Colonic mucosa (tissue), 4 donors: Measurements from ENCODE around the gene HDAC4. TPM values are rescaled to one million over a fixed set of nuclear protein-coding genes. Genes with fewer than 3 reads are reported as not detected.

Experiments
- DNase-seq: peaks from one replicate; pipeline ENCODE4 v3.0.0-alpha.2; 2020
- H3K27ac ChIP-seq: fragments of 200-600 bp; one replicate; pipeline ENCODE4 v1.8.0; 2021
- H3K27me3 ChIP-seq: fragments of 200-600 bp; one replicate; pipeline ENCODE4 v1.8.0; 2021
- H3K36me3 ChIP-seq: fragments of 200-600 bp; one replicate; pipeline ENCODE4 v1.8.0; 2021
- H3K4me1 ChIP-seq: fragments of 200-600 bp; one replicate; pipeline ENCODE4 v1.8.0; 2021; ENCODE audit warnings: mild to moderate bottlenecking
- H3K4me3 ChIP-seq: fragments of 200-600 bp; one replicate; pipeline ENCODE4 v1.8.0; 2021
- H3K9ac ChIP-seq, 2 donors: one replicate each; pipeline ENCODE4 v1.7.0; 2013; ENCODE audit warnings: control low read depth in 2 of 2, low read depth in 2 of 2, low read length in 2 of 2
- H3K9me3 ChIP-seq: fragments of 200-600 bp; one replicate; pipeline ENCODE4 v1.8.0; 2021
- intact Hi-C: fragments of 100-400 bp; cut with DNase I; formaldehyde crosslinking; loops from one replicate; pipeline ENCODE4 v1.14.1; 2022
- total RNA-seq, 2 donors: library from RNA; stranded (reverse); fragmentation: NEBNext Ultra II Directional in 1 of 2; extraction: Animal tissue kit (Norgen Biotek cat#: 25700) in 1 of 2; gene quantifications; one replicate each; pipeline ENCODE4 v1.2.1, GENCODE V29; 2021
- TF ChIP-seq, protein P1 (sequence below): fragments of 200-600 bp; IDR thresholded peaks from one replicate; pipeline ENCODE4 v1.8.0; 2022; ENCODE audit warnings: antibody characterized with exemption, mild to moderate bottlenecking
- donor health status: healthy.
- donor health status: DM: no; HTN: no; CAD: no.
- donor health status: DM: no; HTN: no; CAD: no.

HDAC4 gene
- total RNA-seq, 2 donors from 2014 or later, result 35.3 to 46.8 TPM

DNA sequence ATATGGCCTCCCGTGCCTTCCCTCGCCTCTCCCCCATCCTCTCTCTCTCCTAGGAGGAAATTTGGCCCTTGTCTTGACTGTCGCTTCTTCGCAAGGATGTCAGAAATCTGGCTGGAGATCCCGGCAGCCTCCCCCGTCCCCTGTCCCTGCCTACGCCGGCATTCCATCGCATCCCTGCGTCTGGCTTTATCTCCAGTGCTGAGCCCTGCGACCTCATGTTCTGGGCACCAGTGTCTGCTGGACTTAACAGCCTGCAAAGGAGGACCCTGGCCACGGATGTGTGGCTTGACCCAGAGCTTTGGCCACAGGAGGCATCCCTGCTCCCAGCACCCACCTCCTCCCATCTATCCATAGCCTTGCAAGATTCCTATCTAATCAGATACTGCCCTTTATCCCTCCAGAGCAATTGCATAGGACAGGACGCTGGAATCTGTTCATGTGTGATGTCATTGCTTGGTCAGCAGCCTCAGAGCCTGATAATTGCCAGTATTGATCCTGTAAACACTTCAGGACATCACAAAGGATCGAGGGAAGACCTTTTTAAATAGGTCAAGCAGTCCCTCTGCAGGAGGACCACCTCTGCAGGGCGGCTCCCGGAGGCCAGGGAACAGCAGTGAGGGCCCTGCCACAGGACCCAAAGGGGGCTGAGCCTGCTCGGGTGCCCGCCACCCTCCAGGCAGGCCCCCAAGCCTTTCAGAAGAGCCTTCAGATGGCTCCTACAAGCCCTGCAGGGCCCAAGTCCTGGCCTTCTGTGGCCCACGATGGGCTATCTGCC, 384.7 kb downstream of the HDAC4 start:
- no peak overlapping the region for H3K4me3 ChIP-seq
- no peak overlapping the region for H3K9ac ChIP-seq
- no peaks in the 10 kb centered on the region for H3K9me3 ChIP-seq
- intact Hi-C loops, result no loop called here
- H3K36me3 ChIP-seq, result no peaks in the 10 kb centered on the region
- no peak overlapping the region for H3K27ac ChIP-seq
- no peaks in the 10 kb centered on the region for H3K27me3 ChIP-seq
- H3K4me1 ChIP-seq, result no peaks in the 10 kb centered on the region
- DNase-seq, result no peak
- TF ChIP-seq, protein P1, sequence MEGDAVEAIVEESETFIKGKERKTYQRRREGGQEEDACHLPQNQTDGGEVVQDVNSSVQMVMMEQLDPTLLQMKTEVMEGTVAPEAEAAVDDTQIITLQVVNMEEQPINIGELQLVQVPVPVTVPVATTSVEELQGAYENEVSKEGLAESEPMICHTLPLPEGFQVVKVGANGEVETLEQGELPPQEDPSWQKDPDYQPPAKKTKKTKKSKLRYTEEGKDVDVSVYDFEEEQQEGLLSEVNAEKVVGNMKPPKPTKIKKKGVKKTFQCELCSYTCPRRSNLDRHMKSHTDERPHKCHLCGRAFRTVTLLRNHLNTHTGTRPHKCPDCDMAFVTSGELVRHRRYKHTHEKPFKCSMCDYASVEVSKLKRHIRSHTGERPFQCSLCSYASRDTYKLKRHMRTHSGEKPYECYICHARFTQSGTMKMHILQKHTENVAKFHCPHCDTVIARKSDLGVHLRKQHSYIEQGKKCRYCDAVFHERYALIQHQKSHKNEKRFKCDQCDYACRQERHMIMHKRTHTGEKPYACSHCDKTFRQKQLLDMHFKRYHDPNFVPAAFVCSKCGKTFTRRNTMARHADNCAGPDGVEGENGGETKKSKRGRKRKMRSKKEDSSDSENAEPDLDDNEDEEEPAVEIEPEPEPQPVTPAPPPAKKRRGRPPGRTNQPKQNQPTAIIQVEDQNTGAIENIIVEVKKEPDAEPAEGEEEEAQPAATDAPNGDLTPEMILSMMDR, result no peak

DNA sequence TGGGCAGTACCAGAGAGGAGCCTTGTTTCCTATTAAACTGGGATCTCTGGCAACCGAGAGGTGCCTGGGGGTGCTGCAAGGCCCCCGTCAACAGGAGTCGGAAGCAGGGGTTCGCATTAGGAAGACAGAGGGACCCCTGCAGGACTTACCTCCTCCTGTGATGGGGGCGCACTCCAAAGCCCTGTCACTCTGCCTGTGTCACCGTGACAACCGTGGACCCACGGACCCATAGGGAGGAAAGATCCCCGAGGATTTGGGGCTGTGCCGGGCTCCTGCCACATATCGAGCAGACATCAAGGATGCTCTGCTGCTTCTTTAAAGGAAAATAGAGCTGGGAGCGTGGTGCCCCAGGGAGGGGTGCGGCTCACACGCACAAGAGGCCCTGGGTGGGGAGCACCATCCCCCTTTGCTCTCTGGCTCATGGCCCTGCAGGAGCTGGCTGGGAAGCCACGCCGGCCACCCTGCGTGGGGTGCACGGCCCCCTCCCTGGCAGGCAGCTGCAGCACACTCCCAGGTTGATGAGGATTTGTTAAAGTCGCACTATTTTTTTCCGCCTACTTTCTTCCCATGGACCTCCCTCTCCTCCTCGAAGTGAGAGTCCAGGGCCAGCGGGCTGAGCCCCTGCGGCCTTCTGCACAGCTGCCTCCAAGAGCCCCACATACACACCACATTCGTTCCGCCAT, 385.5 kb downstream of the HDAC4 start:
- no peaks in the 10 kb centered on the region for H3K27me3 ChIP-seq
- no peak for DNase-seq

DNA sequence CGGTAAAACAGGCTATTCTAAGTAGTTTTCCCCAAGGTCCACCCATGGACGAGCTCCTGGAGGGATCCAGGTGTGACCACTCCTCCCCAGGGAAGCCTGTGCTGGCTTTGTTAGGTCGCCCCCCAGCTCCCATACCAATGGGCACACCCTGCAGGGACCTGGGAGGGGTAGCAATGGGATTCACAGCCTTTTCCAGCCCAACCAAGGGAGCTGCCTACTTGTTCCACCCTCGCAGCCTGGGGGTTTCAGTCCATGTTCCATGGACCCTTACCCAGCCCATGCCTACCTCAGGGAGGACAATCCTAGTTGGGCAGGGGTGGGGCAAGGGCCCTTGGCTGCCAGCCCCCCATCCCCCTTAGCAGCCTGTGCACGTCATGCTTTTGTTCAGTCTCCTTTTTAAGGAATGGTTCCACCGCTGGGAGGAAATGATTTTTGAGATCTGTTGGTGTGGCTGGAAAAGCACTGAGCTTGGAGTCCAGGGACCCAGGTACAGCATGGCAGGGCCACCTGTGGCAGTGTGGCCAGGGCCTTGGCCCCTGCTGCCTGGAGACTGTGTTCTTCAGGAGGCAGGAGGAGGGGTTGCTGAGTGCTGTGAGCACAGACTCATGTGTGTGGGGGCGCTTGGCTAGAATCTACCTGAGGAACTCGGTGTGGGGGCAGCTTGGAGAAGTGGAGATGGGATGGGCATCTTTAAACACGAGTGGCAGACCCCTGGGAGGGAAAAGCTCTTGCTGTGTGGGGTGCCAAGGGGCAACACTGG, 386.2 kb downstream of the HDAC4 start:
- Histone ChIP-seq H3K9me3 (no peaks in the 10 kb centered on the region), H3K9ac (no peak overlapping the region), H3K27me3 (no peaks in the 10 kb centered on the region), H3K4me1 (no peaks in the 10 kb centered on the region), H3K27ac (no peak overlapping the region), H3K4me3 (no peak overlapping the region), H3K36me3 (no peaks in the 10 kb centered on the region)
- intact Hi-C loops, result no loop called here
- TF ChIP-seq, protein P1, result no peak
- no peak for DNase-seq

More for the DNA sequence above, 385.5 kb downstream of the HDAC4 start:
- Histone ChIP-seq H3K4me3 (no peak overlapping the region), H3K9me3 (no peaks in the 10 kb centered on the region), H3K36me3 (no peaks in the 10 kb centered on the region), H3K4me1 (no peaks in the 10 kb centered on the region), H3K27ac (no peak overlapping the region), H3K9ac (no peak overlapping the region)
- TF ChIP-seq, protein P1, result no peak
- intact Hi-C loops, result no loop called here

DNA sequence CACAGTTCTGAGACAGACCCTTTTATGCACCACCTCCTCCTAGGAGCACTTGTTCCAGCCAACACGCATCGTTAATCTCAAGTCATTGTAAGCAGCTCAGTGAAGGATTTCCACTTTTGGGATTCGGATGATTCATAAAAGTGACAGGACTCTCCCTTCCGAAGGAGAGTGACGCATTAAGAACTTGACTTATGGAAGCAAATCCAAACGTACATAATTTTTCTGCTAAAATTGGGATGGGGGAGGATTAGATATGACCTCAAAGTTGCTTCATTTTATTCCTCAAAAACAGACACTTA, 387.2 kb downstream of the HDAC4 start:
- intact Hi-C loops, result no loop called here
- Histone ChIP-seq H3K27me3 (no peaks in the 10 kb centered on the region), H3K36me3 (no peaks in the 10 kb centered on the region), H3K9me3 (no peaks in the 10 kb centered on the region), H3K9ac (no peak overlapping the region), H3K27ac (no peak overlapping the region), H3K4me3 (no peak overlapping the region), H3K4me1 (no peaks in the 10 kb centered on the region)
- TF ChIP-seq, protein P1, result no peak
- DNase-seq, result no peak

DNA sequence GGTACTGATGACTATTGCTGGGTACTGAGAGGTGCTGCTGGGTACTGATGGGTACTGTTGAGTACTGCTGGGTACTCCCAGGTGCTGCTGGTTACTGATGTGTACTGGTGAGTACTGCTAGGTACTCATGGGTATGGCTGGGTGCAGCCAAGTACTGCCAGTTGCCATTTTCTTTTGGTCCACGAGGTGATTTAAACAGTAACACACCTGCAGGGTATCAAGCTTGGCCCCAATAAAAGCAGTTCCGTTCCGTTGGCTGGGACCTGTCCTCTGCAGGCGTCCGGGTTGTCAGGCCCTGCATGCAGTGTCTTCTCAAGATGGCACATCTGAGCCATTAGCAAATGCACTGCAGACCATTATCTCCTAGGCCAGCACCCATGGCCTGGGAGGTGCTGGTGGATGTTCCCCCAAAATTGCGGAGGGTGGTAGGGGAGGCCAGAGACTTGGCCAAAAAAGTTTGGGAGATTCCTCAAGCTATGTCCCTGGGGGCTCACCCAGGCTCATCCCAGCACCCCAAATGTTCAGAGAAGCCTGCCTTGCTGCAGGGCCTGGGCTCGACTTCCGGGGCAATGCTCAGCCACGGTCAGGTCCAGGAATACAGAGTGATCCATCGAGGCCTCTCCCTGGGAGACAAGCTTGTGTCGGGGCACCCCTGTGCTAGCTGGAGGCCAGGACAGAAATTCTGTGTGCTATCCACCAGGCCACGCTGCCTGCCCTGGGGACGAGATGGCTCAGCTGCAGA, 387.7 kb downstream of the HDAC4 start:
- intact Hi-C loops, result no loop called here
- no peak overlapping the region for H3K9ac ChIP-seq
- H3K27ac ChIP-seq, result no peak overlapping the region
- no peaks in the 10 kb centered on the region for H3K4me1 ChIP-seq
- H3K27me3 ChIP-seq, result no peaks in the 10 kb centered on the region
- no peaks in the 10 kb centered on the region for H3K36me3 ChIP-seq
- H3K9me3 ChIP-seq, result no peaks in the 10 kb centered on the region
- TF ChIP-seq, protein P1, result no peak
- no peak for DNase-seq
- H3K4me3 ChIP-seq, result no peak overlapping the region
